Body of pancreas (tissue), 4 donors: ENCODE measurements around the gene DYNLRB1. TPM values are rescaled to one million over a fixed set of nuclear protein-coding genes. Genes with fewer than 3 reads are reported as not detected.

Experiments used
- ATAC-seq: fragments of 150-250 bp; one replicate; pipeline ENCODE4 v1.9.1; 2016
- DNase-seq, 4 donors: peaks; one replicate each; pipeline ENCODE4 v3.0.0-alpha.2; 2019
- H3K27ac ChIP-seq, 4 donors: fragments of 200-600 bp; sonication (generic); 1 replicate in 3 of 4; 2 replicates in 1 of 4; pipeline versions ENCODE4 v1.5.1 to v1.6.1; 2016 to 2019; ENCODE audit warnings: mild to moderate bottlenecking in 1 of 4, mixed read lengths in 1 of 4, moderate library complexity in 1 of 4
- H3K27me3 ChIP-seq, 2 donors: fragments of 200-600 bp; sonication (generic); one replicate each; pipeline ENCODE4 v1.6.0; 2016; ENCODE audit warnings: mild to moderate bottlenecking in 1 of 2
- H3K36me3 ChIP-seq, 2 donors: fragments of 200-600 bp; sonication (generic); replicated peaks in 1 of 2; 2 replicates each; pipeline ENCODE4 v1.5.1; 2016; ENCODE audit warnings: low read depth in 2 of 2; ENCODE audit not compliant: insufficient read depth in 1 of 2
- H3K4me1 ChIP-seq: fragments of 200-600 bp; sonication (generic); one replicate; pipeline ENCODE4 v1.6.0; 2016
- H3K4me3 ChIP-seq, 2 donors: fragments of 200-600 bp; sonication (generic); 1 replicate in 1 of 2; 2 replicates in 1 of 2; pipeline ENCODE4 v1.5.1; 2016 to 2019
- H3K9me3 ChIP-seq, 3 donors: fragments of 200-600 bp; sonication (generic); 1 replicate in 2 of 3; 2 replicates in 1 of 3; pipeline ENCODE4 v1.5.1; 2016
- POLR2A ChIP-seq, 3 donors: fragments of 450-650 bp; IDR thresholded peaks; one replicate each; pipeline ENCODE4 v1.6.1; 2016; ENCODE audit warnings: antibody characterized with exemption in 3 of 3, mild to moderate bottlenecking in 2 of 3
- WGBS, 2 donors: methylation state at CpG; one replicate each; pipeline ENCODE4 v1.1.5; 2017; 5-methylcytosine and 5-hydroxymethylcytosine counted together
- intact Hi-C: fragments of 100-400 bp; cut with DNase I; formaldehyde crosslinking; loops from one replicate; pipeline ENCODE4 v1.15.1; 2023
- small RNA-seq: library from RNA; depleted of rRNA; stranded (forward); fragments of <200 nt; gene quantifications from one replicate; pipeline ENCODE3, GENCODE V24; 2016
- total RNA-seq, 2 donors: library from RNA; depleted of rRNA; stranded (reverse); fragments of >200 nt; gene quantifications; one replicate each; pipeline ENCODE4 v1.1.0, GENCODE V29; 2016
- TF ChIP-seq, protein P1 (sequence below), 7 experiments: fragments of 450-650 bp in 4 of 7; fragments of 200-600 bp in 3 of 7; sonication (generic) in 3 of 7; IDR thresholded peaks; one replicate each; pipeline ENCODE4 v1.5.1; 2016 to 2019; ENCODE audit warnings: antibody characterized with exemption in 7 of 7

DYNLRB1 gene
- total RNA-seq, 2 donors from 2014 or later, result 58.9 to 64.3 TPM

DNA sequence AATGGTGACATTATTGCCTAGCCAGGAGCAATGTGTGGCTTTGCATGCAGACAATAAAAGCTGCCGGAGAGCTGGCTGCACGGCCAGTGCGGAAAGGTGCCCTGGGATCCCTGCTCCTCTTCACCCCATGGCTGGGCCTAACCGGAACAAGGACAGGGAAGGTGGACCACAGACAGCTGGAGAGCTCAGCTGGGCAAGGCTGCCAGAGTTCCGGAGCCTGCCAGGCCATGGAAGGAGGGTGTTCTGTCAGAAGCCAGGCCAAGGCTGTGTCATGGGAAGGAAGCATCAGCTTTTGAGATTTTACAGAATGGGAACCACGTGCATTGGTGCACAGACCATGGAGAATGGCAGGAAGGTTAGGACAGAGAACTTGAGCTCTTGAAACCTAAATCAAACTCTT is 67.3 kb downstream of the DYNLRB1 start:
- no peaks in the 10 kb centered on the region for H3K27me3 ChIP-seq
- H3K27ac ChIP-seq, result no peak overlapping the region
- H3K36me3 ChIP-seq, result peaks cover 0 to 3% of the 10 kb centered on the region in 2 donors
- intact Hi-C loops, result no loop called here
- H3K9me3 ChIP-seq, result no peaks in the 10 kb centered on the region
- WGBS, 2 donors, result 83 to 87% methylated on average over 6 of the region's 6 CpGs
- TF ChIP-seq, protein P1, sequence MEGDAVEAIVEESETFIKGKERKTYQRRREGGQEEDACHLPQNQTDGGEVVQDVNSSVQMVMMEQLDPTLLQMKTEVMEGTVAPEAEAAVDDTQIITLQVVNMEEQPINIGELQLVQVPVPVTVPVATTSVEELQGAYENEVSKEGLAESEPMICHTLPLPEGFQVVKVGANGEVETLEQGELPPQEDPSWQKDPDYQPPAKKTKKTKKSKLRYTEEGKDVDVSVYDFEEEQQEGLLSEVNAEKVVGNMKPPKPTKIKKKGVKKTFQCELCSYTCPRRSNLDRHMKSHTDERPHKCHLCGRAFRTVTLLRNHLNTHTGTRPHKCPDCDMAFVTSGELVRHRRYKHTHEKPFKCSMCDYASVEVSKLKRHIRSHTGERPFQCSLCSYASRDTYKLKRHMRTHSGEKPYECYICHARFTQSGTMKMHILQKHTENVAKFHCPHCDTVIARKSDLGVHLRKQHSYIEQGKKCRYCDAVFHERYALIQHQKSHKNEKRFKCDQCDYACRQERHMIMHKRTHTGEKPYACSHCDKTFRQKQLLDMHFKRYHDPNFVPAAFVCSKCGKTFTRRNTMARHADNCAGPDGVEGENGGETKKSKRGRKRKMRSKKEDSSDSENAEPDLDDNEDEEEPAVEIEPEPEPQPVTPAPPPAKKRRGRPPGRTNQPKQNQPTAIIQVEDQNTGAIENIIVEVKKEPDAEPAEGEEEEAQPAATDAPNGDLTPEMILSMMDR (IDR thresholded peaks at IDR 0.05), result no peak
- TF ChIP-seq POLR2A (IDR thresholded peaks at IDR 0.05), result no peak
- no peak overlapping the region for H3K4me3 ChIP-seq
- no peak for ATAC-seq
- DNase-seq, result no peak
- no peaks in the 10 kb centered on the region for H3K4me1 ChIP-seq

DNA sequence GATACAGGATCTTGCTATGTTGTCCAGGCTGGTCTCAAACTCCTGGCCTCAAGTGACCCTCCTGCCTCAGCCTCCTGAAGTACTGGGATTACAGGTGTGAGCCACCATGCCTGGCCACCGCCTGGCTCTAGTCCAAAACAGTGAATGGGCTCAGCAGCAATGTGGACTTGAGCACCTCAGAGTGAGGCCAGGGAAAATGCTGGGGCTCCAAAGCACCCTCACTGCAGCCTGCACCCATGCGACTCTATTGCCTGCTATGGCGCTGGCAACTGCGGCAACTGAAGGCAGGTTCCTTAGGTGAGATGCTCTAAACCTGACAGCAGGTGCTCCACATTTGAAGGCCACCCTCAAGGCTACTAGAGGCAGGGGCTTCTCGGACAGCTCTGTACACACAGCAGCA is 68.8 kb downstream of the DYNLRB1 start:
- 100% methylated on average over 3 to 5 of the region's 5 CpGs for WGBS, 2 donors
- no peaks in the 10 kb centered on the region for H3K9me3 ChIP-seq
- intact Hi-C loops, result no loop called here
- H3K36me3 ChIP-seq, result peaks cover 0 to 3% of the 10 kb centered on the region in 2 donors
- TF ChIP-seq, protein P1 (IDR thresholded peaks at IDR 0.05), result no peak
- TF ChIP-seq POLR2A (IDR thresholded peaks at IDR 0.05), result no peak
- H3K4me3 ChIP-seq, result no peak overlapping the region
- no peak for ATAC-seq
- no peaks in the 10 kb centered on the region for H3K27me3 ChIP-seq
- H3K27ac ChIP-seq, result no peak overlapping the region
- DNase-seq, result no peak
- H3K4me1 ChIP-seq, result no peaks in the 10 kb centered on the region

DNA sequence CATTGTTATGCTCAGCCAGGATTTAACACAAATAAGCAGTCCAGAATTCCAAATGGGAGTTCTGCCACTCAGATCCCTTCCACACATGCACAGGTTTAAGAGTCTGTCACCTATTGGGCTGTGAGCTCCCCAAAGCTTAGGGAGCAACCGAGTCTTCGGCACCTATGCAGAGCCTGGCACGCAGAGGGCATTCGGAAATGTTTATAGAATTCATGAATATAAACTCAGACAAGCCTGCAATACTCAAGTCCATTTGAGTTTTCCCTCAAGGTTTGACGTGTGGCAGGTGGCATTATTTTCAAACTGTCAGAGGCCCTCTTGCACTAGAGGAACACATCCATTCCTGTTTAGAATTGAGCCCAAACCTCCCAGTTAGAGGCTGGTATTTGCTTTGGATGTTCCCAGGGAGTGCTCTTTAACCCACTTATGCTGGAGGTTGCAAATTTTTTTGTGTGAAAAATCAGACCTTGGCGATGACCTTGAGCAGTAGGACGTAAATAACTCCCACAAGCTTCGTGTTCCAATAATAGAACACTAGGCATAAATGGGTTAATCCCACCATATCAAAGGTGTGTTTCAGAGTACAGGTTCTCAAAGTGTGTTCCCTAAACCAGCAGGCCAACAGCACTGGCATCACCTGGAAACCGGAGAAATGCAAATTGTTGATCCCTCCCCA is 70.4 kb downstream of the DYNLRB1 start:
- Histone ChIP-seq H3K4me1 (no peaks in the 10 kb centered on the region), H3K36me3 (peaks cover 0 to 3% of the 10 kb centered on the region in 2 donors), H3K9me3 (no peaks in the 10 kb centered on the region), H3K27me3 (no peaks in the 10 kb centered on the region), H3K4me3 (no peak overlapping the region), H3K27ac (no peak overlapping the region)
- no peak for TF ChIP-seq POLR2A (IDR thresholded peaks at IDR 0.05)
- TF ChIP-seq, protein P1 (IDR thresholded peaks at IDR 0.05), result no peak
- DNase-seq (no peak), ATAC-seq (no peak)
- WGBS, 2 donors, result 76 to 82% methylated on average over 9 of the region's 9 CpGs
- intact Hi-C loops, result no loop called here

Small RNA genes within 50 kb of the gene (small RNA-seq; reads per million reads assigned to genes)
- gene RF00019, result not detected

Other genes with a start within 250 kb of the DYNLRB1 start
- 10 to 100 TPM; 73.2 to 85.4 TPM for gene AHCY, start 213.1 kb upstream of the DYNLRB1 start, total RNA-seq
- gene ITCH, start 153.1 kb upstream of the DYNLRB1 start, total RNA-seq, result 10 to 100 TPM; 22.4 to 24.4 TPM
- 10 to 100 TPM; 22.4 to 37.6 TPM for gene MAP1LC3A, start 42.3 kb downstream of the DYNLRB1 start, total RNA-seq
- 10 to 100 TPM in 1 of 2 donors, 1 to 10 TPM in 1; 4.4 to 14.8 TPM for gene PIGU, start 160.7 kb downstream of the DYNLRB1 start, total RNA-seq
- gene TP53INP2, start 187.9 kb downstream of the DYNLRB1 start, total RNA-seq, result 10 to 100 TPM in 1 of 2 donors, 1 to 10 TPM in 1; 3.4 to 12.2 TPM